ENCODE measurements around the gene MGAT4A. TPM values are rescaled to one million over a fixed set of nuclear protein-coding genes. Genes with fewer than 3 reads are reported as not detected.

MGAT4A gene
- total and polyA plus RNA-seq, 2 of the 13 experiments (the other 11 are each of a cell fraction or from before 2014, with no cell fraction given) = 47.2 to 90.9 TPM

DNA sequence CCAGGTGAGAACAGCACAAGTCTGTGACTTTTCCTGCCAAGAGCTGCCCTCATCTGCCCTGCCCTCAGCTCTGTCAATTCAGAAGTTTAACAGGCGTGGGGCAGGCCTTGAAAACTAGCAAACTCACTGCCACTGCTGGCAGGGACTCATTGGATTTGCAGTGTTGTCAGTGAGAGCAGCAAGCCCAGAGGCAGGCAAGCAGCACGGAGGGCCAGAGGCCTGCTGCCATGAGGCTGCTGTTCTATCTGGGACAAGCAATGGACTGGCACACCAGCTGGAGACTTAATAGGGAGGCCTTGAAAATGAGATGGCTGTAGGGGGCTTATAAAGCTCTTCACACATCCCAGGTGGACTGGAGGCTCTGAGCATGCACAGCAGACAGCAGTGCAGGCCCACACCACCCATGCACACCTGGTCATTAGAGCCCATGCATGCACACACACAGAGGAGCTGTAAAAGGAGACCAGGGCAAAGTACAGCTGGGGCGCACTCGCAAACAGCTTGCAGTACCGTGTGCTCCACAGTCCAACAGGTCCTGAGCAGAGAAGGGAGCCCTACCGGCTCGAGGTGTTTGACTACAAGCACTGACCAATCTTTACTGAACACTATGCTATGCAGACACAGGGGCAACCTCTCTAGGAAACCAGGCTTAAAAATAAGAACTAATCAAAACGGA lies 28.7 kb downstream of the MGAT4A start (continued):
- TF ChIP-seq, protein P1, sequence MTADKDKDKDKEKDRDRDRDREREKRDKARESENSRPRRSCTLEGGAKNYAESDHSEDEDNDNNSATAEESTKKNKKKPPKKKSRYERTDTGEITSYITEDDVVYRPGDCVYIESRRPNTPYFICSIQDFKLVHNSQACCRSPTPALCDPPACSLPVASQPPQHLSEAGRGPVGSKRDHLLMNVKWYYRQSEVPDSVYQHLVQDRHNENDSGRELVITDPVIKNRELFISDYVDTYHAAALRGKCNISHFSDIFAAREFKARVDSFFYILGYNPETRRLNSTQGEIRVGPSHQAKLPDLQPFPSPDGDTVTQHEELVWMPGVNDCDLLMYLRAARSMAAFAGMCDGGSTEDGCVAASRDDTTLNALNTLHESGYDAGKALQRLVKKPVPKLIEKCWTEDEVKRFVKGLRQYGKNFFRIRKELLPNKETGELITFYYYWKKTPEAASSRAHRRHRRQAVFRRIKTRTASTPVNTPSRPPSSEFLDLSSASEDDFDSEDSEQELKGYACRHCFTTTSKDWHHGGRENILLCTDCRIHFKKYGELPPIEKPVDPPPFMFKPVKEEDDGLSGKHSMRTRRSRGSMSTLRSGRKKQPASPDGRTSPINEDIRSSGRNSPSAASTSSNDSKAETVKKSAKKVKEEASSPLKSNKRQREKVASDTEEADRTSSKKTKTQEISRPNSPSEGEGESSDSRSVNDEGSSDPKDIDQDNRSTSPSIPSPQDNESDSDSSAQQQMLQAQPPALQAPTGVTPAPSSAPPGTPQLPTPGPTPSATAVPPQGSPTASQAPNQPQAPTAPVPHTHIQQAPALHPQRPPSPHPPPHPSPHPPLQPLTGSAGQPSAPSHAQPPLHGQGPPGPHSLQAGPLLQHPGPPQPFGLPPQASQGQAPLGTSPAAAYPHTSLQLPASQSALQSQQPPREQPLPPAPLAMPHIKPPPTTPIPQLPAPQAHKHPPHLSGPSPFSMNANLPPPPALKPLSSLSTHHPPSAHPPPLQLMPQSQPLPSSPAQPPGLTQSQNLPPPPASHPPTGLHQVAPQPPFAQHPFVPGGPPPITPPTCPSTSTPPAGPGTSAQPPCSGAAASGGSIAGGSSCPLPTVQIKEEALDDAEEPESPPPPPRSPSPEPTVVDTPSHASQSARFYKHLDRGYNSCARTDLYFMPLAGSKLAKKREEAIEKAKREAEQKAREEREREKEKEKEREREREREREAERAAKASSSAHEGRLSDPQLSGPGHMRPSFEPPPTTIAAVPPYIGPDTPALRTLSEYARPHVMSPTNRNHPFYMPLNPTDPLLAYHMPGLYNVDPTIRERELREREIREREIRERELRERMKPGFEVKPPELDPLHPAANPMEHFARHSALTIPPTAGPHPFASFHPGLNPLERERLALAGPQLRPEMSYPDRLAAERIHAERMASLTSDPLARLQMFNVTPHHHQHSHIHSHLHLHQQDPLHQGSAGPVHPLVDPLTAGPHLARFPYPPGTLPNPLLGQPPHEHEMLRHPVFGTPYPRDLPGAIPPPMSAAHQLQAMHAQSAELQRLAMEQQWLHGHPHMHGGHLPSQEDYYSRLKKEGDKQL (CRISPR knock-in tag; IDR thresholded peaks at IDR 0.05; ENCODE audit: low read depth) = peak; percentile 57; the same call in 1 of the 2 replicates
- TF ChIP-seq NFYB (CRISPR knock-in tag; IDR thresholded peaks at IDR 0.05) (peak; percentile 27; the same call in 1 of the 2 replicates), SP1 (IDR thresholded peaks at IDR 0.05) (no peak), SP1 (CRISPR knock-in tag; IDR thresholded peaks at IDR 0.05) (no peak), ZNF556 (CRISPR knock-in tag; IDR thresholded peaks at IDR 0.05; ENCODE audit: borderline replicate concordance) (peak; percentile 75; the same call in 1 of the 2 replicates), CEBPB (IDR thresholded peaks at IDR 0.05; ENCODE audit: borderline replicate concordance, low read depth, low read length) (no peak), MED13 (CRISPR knock-in tag; IDR thresholded peaks at IDR 0.05) (no peak)
- TF ChIP-seq, protein P2, sequence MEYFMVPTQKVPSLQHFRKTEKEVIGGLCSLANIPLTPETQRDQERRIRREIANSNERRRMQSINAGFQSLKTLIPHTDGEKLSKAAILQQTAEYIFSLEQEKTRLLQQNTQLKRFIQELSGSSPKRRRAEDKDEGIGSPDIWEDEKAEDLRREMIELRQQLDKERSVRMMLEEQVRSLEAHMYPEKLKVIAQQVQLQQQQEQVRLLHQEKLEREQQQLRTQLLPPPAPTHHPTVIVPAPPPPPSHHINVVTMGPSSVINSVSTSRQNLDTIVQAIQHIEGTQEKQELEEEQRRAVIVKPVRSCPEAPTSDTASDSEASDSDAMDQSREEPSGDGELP (IDR thresholded peaks at IDR 0.05; ENCODE audit: borderline replicate concordance, low read depth) = peak; percentile 91
- TF ChIP-seq, protein P3, sequence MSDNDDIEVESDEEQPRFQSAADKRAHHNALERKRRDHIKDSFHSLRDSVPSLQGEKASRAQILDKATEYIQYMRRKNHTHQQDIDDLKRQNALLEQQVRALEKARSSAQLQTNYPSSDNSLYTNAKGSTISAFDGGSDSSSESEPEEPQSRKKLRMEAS (IDR thresholded peaks at IDR 0.05) = peak; percentile 92
- TF ChIP-seq, protein P4, sequence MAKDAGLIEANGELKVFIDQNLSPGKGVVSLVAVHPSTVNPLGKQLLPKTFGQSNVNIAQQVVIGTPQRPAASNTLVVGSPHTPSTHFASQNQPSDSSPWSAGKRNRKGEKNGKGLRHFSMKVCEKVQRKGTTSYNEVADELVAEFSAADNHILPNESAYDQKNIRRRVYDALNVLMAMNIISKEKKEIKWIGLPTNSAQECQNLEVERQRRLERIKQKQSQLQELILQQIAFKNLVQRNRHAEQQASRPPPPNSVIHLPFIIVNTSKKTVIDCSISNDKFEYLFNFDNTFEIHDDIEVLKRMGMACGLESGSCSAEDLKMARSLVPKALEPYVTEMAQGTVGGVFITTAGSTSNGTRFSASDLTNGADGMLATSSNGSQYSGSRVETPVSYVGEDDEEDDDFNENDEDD (CRISPR knock-in tag; IDR thresholded peaks at IDR 0.05; ENCODE audit: borderline replicate concordance) = peak; percentile 84; the same call in 1 of the 2 replicates
- TF ChIP-seq, protein P5, sequence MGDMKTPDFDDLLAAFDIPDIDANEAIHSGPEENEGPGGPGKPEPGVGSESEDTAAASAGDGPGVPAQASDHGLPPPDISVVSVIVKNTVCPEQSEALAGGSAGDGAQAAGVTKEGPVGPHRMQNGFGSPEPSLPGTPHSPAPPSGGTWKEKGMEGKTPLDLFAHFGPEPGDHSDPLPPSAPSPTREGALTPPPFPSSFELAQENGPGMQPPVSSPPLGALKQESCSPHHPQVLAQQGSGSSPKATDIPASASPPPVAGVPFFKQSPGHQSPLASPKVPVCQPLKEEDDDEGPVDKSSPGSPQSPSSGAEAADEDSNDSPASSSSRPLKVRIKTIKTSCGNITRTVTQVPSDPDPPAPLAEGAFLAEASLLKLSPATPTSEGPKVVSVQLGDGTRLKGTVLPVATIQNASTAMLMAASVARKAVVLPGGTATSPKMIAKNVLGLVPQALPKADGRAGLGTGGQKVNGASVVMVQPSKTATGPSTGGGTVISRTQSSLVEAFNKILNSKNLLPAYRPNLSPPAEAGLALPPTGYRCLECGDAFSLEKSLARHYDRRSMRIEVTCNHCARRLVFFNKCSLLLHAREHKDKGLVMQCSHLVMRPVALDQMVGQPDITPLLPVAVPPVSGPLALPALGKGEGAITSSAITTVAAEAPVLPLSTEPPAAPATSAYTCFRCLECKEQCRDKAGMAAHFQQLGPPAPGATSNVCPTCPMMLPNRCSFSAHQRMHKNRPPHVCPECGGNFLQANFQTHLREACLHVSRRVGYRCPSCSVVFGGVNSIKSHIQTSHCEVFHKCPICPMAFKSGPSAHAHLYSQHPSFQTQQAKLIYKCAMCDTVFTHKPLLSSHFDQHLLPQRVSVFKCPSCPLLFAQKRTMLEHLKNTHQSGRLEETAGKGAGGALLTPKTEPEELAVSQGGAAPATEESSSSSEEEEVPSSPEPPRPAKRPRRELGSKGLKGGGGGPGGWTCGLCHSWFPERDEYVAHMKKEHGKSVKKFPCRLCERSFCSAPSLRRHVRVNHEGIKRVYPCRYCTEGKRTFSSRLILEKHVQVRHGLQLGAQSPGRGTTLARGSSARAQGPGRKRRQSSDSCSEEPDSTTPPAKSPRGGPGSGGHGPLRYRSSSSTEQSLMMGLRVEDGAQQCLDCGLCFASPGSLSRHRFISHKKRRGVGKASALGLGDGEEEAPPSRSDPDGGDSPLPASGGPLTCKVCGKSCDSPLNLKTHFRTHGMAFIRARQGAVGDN (CRISPR knock-in tag; IDR thresholded peaks at IDR 0.05) = peak; percentile 99
- TF ChIP-seq, protein P6, sequence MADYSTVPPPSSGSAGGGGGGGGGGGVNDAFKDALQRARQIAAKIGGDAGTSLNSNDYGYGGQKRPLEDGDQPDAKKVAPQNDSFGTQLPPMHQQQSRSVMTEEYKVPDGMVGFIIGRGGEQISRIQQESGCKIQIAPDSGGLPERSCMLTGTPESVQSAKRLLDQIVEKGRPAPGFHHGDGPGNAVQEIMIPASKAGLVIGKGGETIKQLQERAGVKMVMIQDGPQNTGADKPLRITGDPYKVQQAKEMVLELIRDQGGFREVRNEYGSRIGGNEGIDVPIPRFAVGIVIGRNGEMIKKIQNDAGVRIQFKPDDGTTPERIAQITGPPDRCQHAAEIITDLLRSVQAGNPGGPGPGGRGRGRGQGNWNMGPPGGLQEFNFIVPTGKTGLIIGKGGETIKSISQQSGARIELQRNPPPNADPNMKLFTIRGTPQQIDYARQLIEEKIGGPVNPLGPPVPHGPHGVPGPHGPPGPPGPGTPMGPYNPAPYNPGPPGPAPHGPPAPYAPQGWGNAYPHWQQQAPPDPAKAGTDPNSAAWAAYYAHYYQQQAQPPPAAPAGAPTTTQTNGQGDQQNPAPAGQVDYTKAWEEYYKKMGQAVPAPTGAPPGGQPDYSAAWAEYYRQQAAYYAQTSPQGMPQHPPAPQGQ (CRISPR knock-in tag; IDR thresholded peaks at IDR 0.05; ENCODE audit: borderline replicate concordance) = peak; percentile 89; the same call in 1 of the 2 replicates
- TF ChIP-seq, protein P7, sequence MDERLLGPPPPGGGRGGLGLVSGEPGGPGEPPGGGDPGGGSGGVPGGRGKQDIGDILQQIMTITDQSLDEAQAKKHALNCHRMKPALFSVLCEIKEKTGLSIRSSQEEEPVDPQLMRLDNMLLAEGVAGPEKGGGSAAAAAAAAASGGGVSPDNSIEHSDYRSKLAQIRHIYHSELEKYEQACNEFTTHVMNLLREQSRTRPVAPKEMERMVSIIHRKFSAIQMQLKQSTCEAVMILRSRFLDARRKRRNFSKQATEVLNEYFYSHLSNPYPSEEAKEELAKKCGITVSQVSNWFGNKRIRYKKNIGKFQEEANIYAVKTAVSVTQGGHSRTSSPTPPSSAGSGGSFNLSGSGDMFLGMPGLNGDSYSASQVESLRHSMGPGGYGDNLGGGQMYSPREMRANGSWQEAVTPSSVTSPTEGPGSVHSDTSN (CRISPR knock-in tag; IDR thresholded peaks at IDR 0.05) = no peak
